ENCODE results near the gene SBSN.

- TF ChIP-seq EP300 (IDR thresholded peaks at IDR 0.05) (no peak), CTCF (IDR thresholded peaks at IDR 0.05) (no peak)
These were observed 20.0 kb downstream of the SBSN start for GRCh38 chr19:35508129-35508528.

Measured in ovary (tissue), 3 donors.